GM21619 (cell line): ENCODE results near the gene ACKR3.

Experiments used
- ATAC-seq: cut with Tn5 transposase; IDR thresholded peaks from one replicate; pipeline ENCODE4 v1.9.1; 2021; ENCODE audit not compliant: unreplicated experiment

ACKR3 gene

GRCh38 chr2:236569573-236569973, at the start of gene ACKR3:
ACKR3 (plus strand) TSS chr2:236569825; CDS start chr2:236580466, 10,641 bp downstream.
- peak; percentile 79 for ATAC-seq

- ATAC-seq: no peak
Observed at GRCh38 chr2:236521556-236521955, 48.1 kb upstream of the ACKR3 start.

GRCh38 chr2:236523249-236523648, 46.4 kb upstream of the ACKR3 start:
- no peak for ATAC-seq

- no peak for ATAC-seq
Observed at GRCh38 chr2:236525411-236525997, 44.1 kb upstream of the ACKR3 start.

GRCh38 chr2:236526455-236527158, 43.0 kb upstream of the ACKR3 start:
- ATAC-seq: no peak

GRCh38 chr2:236527159-236527630, 42.4 kb upstream of the ACKR3 start:
- no peak for ATAC-seq

- ATAC-seq: no peak
Observed at GRCh38 chr2:236529606-236530005, 40.0 kb upstream of the ACKR3 start.

- no peak for ATAC-seq
Observed at GRCh38 chr2:236530512-236530911, 39.1 kb upstream of the ACKR3 start.

DNA sequence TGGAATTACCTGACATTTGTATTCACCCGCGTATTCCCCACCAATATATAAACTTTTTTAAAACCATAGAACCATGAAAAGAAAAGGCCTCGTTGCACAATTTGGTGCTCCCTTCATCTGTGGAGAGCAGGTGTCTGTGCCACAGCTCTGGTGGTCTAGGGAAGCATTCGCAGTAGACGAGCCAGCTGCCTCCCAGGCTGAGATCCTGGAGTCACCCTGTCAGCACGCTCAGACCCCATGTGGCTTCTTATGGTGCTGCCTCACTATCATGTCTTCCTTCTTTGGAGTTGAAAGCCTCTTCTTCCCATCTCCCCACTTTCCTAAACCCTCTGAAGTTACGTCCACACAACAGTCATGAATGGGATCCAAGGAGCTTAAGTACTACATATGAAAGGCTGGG, 38.4 kb upstream of the ACKR3 start:
- no peak for ATAC-seq

GRCh38 chr2:236531996-236532395, 37.6 kb upstream of the ACKR3 start:
- ATAC-seq: no peak

DNA sequence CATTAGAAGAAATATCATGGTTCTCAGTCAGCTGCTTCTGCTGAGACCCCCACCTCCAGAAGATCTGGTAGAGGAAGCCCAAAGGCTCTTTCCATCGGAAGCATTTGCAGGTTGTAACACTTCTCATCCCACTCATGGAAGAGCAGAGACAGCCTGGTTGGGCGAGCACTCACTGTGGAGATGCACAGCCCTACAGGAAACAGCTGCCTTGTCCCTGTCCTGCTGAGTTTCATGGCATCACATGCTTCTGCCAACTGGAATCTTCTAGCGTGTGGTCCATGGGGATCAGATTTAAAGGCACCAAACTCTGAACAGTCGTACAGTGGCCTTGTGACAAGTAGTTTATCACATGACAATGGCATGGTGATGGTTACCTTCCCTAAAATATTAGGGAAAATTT, 36.3 kb upstream of the ACKR3 start:
- ATAC-seq: no peak

GRCh38 chr2:236535024-236535423, 34.6 kb upstream of the ACKR3 start:
- no peak for ATAC-seq

GRCh38 chr2:236536727-236537398, 32.8 kb upstream of the ACKR3 start:
- ATAC-seq: peak; percentile 63

DNA sequence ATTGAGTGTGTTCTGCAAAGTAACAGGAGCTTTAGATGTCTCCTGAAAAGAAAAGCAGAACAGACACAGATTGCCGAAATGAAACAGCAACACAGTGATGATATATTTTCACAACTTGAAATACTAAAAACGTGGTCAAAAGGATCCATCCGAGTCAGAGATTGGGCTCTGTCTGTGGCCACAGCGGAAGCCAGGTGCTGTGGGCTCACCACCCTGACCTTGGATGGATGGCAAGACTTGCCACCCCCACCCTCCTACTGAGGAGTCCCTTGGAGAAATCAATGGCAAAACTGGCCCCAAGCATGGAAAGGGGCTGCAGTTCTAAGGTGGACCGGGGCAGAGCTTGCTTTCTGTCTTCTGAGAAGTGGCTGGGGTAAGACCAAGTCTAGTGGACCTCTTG, 31.4 kb upstream of the ACKR3 start:
- no peak for ATAC-seq

- ATAC-seq: no peak
Observed at GRCh38 chr2:236541008-236541562, 28.5 kb upstream of the ACKR3 start.

DNA sequence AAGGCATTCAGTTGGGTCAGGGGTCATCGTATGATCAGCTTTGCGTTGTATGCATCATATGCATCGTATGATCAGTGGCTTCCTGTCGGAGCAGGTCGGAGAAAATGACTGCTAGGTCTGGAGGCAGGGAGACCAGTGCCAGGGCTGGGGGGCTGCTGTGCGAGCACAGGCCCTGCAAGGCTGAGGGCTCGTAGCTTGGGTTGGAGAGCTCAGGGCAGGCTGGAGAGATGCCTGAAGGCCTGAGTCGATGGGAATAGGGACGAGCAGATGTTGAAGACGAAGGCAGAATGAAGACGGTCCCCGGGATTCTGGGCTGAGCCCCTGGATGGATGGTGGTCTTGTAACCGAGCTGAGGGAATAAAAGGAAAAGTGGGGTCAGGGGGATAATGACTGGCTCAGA, 25.3 kb upstream of the ACKR3 start:
- no peak for ATAC-seq

DNA sequence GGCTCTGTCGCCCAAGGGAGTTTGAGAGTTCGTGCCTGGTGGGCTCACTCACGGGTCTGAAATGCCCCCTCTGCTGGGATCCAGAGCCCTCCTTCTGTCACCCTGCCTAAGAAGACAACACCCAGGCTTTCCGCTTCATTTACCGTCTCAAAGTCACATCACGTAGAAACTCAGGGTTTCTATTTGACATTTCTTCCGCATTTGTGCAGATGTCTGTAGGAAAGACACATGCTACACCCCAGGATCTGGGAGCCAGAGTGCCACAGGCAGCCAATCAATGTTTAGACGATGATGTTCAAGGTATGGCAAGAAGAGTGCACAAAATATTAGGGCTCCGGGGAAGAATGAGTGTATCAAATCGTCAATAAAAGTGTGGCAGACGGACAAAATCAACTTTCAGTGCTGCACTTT, 24.4 kb upstream of the ACKR3 start:
- ATAC-seq: peak; percentile 53

GRCh38 chr2:236545814-236546480, 23.7 kb upstream of the ACKR3 start:
- peak; percentile 58 for ATAC-seq

- ATAC-seq: no peak
Observed at GRCh38 chr2:236546561-236547002, 23.0 kb upstream of the ACKR3 start.

GRCh38 chr2:236547725-236548124, 21.9 kb upstream of the ACKR3 start:
- ATAC-seq: no peak
